Right lobe of liver (tissue), 4 donors: ENCODE results near the gene BMPER.

Experiments
- CTCF ChIP-seq, 4 donors: fragments of 200-600 bp in 3 of 4; fragments of 450-650 bp in 1 of 4; IDR thresholded peaks; one replicate each; pipeline versions ENCODE4 v1.5.1 to v1.8.0; 2016 to 2022; ENCODE audit warnings: antibody characterized with exemption in 4 of 4, mild to moderate bottlenecking in 2 of 4
- POLR2A ChIP-seq: fragments of 450-650 bp; IDR thresholded peaks from one replicate; pipeline ENCODE4 v1.6.1; 2017; ENCODE audit warnings: antibody characterized with exemption, mild to moderate bottlenecking
- donor health status: DM: no; HTN: no; CAD: no.
- donor health status: DM: no; HTN: no; CAD: no.
- donor health status: DM: no; HTN: yes; CAD: no.

DNA sequence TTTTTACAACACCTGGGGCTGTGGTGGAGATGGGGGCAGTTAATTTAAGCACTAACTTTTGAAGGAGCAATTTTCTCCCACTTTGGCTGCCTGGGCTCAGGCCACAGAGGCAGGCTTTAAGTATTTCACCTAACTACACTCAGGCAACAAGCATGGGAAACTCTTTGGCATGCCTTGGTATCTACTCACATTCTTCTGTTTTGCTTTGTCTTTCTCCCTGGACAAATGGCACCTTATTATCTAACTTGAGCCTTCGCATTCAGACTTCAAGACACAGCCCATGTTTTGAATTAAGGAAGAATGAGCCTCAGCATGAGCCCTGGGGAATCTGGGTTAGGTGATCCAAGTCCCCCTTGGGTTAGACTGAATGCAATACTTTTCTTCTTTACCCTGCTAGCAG, 31.8 kb upstream of the BMPER start:
- no peak for TF ChIP-seq CTCF (IDR thresholded peaks at IDR 0.05)
- no peak for TF ChIP-seq POLR2A
